Hematopoietic multipotent progenitor cell treated with erythropoietin and hydrocortisone succinate and interleukin-3 and kit ligand, for 15 days (in vitro differentiated cells): ENCODE results near the gene LRRN3.

ENCODE experiments used
- DNase-seq: peaks from one replicate; pipeline ENCODE4 v3.0.0-alpha.2; 2015; ENCODE audit warnings: low spot score

LRRN3 gene

GRCh38 chr7:111107579-111107978 is 16.7 kb downstream of the LRRN3 start:
- no peak for DNase-seq

- DNase-seq: no peak
Observed at GRCh38 chr7:111108000-111108399, 17.1 kb downstream of the LRRN3 start.

- no peak for DNase-seq
Observed at GRCh38 chr7:111108496-111108895, 17.6 kb downstream of the LRRN3 start.

GRCh38 chr7:111112439-111112838 is 21.5 kb downstream of the LRRN3 start:
- no peak for DNase-seq

GRCh38 chr7:111113263-111114017 is 22.5 kb downstream of the LRRN3 start:
- no peak for DNase-seq

GRCh38 chr7:111115966-111116365 is 25.0 kb downstream of the LRRN3 start:
- no peak for DNase-seq

- no peak for DNase-seq
Observed at GRCh38 chr7:111126987-111127386, 36.1 kb downstream of the LRRN3 start.

GRCh38 chr7:111129435-111129834 is 38.5 kb downstream of the LRRN3 start:
- DNase-seq: no peak

GRCh38 chr7:111132833-111133232 is 41.9 kb downstream of the LRRN3 start:
- DNase-seq: no peak

- no peak for DNase-seq
Observed at GRCh38 chr7:111137296-111138192, 46.6 kb downstream of the LRRN3 start.

- no peak for DNase-seq
Observed at GRCh38 chr7:111138193-111138569, 47.3 kb downstream of the LRRN3 start.

- DNase-seq: no peak
Observed at GRCh38 chr7:111138586-111138985, 47.7 kb downstream of the LRRN3 start.

GRCh38 chr7:111140091-111140865 is 49.4 kb downstream of the LRRN3 start:
- no peak for DNase-seq

- no peak for DNase-seq
Observed at GRCh38 chr7:111145472-111145871, 54.5 kb downstream of the LRRN3 start.

GRCh38 chr7:111146136-111146535 is 55.2 kb downstream of the LRRN3 start:
- DNase-seq: no peak

- no peak for DNase-seq
Observed at GRCh38 chr7:111147708-111148533, 57.0 kb downstream of the LRRN3 start.

- DNase-seq: no peak
Observed at GRCh38 chr7:111150709-111151108, 59.8 kb downstream of the LRRN3 start.

GRCh38 chr7:111159426-111159825 is 68.5 kb downstream of the LRRN3 start:
- DNase-seq: no peak

GRCh38 chr7:111160297-111160696 is 69.4 kb downstream of the LRRN3 start:
- DNase-seq: no peak

GRCh38 chr7:111162692-111163091 is 71.8 kb downstream of the LRRN3 start:
- DNase-seq: no peak

GRCh38 chr7:111164442-111164841 is 73.5 kb downstream of the LRRN3 start:
- DNase-seq: no peak

GRCh38 chr7:111168182-111168581 is 77.3 kb downstream of the LRRN3 start:
- no peak for DNase-seq
